Progenitor cell of endocrine pancreas (in vitro differentiated cells): Measurements from ENCODE around the gene DES. TPM values are rescaled to one million over a fixed set of nuclear protein-coding genes. Genes with fewer than 3 reads are reported as not detected.

ENCODE experiments used
- DNase-seq: peaks from one replicate; pipeline ENCODE4 v3.0.0; 2021; ENCODE audit warnings: low spot score; ENCODE audit not compliant: unreplicated experiment
- H3K27ac Mint-ChIP-seq: 2 replicates; pipeline ENCODE4 v1.8.0; 2021; ENCODE audit warnings: mild to moderate bottlenecking, moderate library complexity, mixed read lengths
- H3K27me3 Mint-ChIP-seq: 2 replicates; pipeline ENCODE4 v1.8.0; 2021; ENCODE audit warnings: mixed read lengths
- H3K36me3 Mint-ChIP-seq: 2 replicates; pipeline ENCODE4 v1.8.0; 2022; ENCODE audit warnings: mixed read lengths; ENCODE audit not compliant: insufficient read depth
- H3K4me1 Mint-ChIP-seq: 2 replicates; pipeline ENCODE4 v1.8.0; 2021; ENCODE audit warnings: low read depth, mixed read lengths
- H3K4me3 Mint-ChIP-seq: 2 replicates; pipeline ENCODE4 v1.8.0; 2021; ENCODE audit warnings: low read depth, mild to moderate bottlenecking, moderate library complexity, mixed read lengths
- H3K9me3 Mint-ChIP-seq: 2 replicates; pipeline ENCODE4 v1.8.0; 2021; ENCODE audit warnings: low read depth, mixed read lengths
- CTCF ChIP-seq: fragments of 200-600 bp; sonication (generic); IDR thresholded peaks from one replicate; pipeline ENCODE4 v1.5.0; 2021; ENCODE audit warnings: antibody characterized with exemption, mild to moderate bottlenecking; ENCODE audit not compliant: unreplicated experiment
- total RNA-seq: library from RNA; stranded (reverse); gene quantifications from 2 replicates; pipeline ENCODE4 v1.2.1, GENCODE V29; 2021

DES gene
- total RNA-seq, 1 donor from 2014 or later: not detected

GRCh38 chr2:219421323-219421722, 3.1 kb downstream of the DES start:
- no peak for TF ChIP-seq CTCF
- no peak overlapping the region for H3K4me3 Mint-ChIP-seq
- H3K9me3 Mint-ChIP-seq: no peaks in the 10 kb centered on the region
- H3K27me3 Mint-ChIP-seq: peaks cover 54% of the 10 kb centered on the region
- H3K4me1 Mint-ChIP-seq: no peaks in the 10 kb centered on the region
- H3K27ac Mint-ChIP-seq: no peak overlapping the region
- DNase-seq: no peak
- H3K36me3 Mint-ChIP-seq: no peaks in the 10 kb centered on the region

GRCh38 chr2:219422952-219423534, 4.9 kb downstream of the DES start:
- H3K27ac Mint-ChIP-seq: no peak overlapping the region
- DNase-seq: no peak
- peaks cover 59% of the 10 kb centered on the region for H3K27me3 Mint-ChIP-seq
- no peaks in the 10 kb centered on the region for H3K36me3 Mint-ChIP-seq
- H3K9me3 Mint-ChIP-seq: no peaks in the 10 kb centered on the region
- no peaks in the 10 kb centered on the region for H3K4me1 Mint-ChIP-seq
- H3K4me3 Mint-ChIP-seq: no peak overlapping the region
- TF ChIP-seq CTCF: no peak

GRCh38 chr2:219423652-219424377, 5.6 kb downstream of the DES start:
- Mint-ChIP-seq H3K9me3 (no peaks in the 10 kb centered on the region), H3K27ac (no peak overlapping the region), H3K4me3 (no peak overlapping the region), H3K27me3 (peaks cover 61% of the 10 kb centered on the region), H3K4me1 (no peaks in the 10 kb centered on the region), H3K36me3 (no peaks in the 10 kb centered on the region)
- TF ChIP-seq CTCF: no peak
- no peak for DNase-seq

GRCh38 chr2:219425238-219426067, 7.3 kb downstream of the DES start:
- no peak for DNase-seq
- TF ChIP-seq CTCF: no peak
- Mint-ChIP-seq H3K4me3 (no peak overlapping the region), H3K36me3 (no peaks in the 10 kb centered on the region), H3K9me3 (no peaks in the 10 kb centered on the region), H3K27ac (no peak overlapping the region), H3K27me3 (peaks cover 53% of the 10 kb centered on the region), H3K4me1 (no peaks in the 10 kb centered on the region)

- no peak for TF ChIP-seq CTCF
- H3K27me3 Mint-ChIP-seq: peaks cover 48% of the 10 kb centered on the region
- no peaks in the 10 kb centered on the region for H3K4me1 Mint-ChIP-seq
- DNase-seq: no peak
- no peak overlapping the region for H3K4me3 Mint-ChIP-seq
- no peaks in the 10 kb centered on the region for H3K36me3 Mint-ChIP-seq
- no peak overlapping the region for H3K27ac Mint-ChIP-seq
- H3K9me3 Mint-ChIP-seq: no peaks in the 10 kb centered on the region
Observed at GRCh38 chr2:219426068-219426443, 7.9 kb downstream of the DES start.
